SH-SY5Y (cell line): ENCODE measurements around the gene ULK4.

ENCODE experiments used
- GATA2 ChIP-seq: IDR thresholded peaks from 2 replicates; pipeline ENCODE4 v1.6.1; 2011; ENCODE audit warnings: mild to moderate bottlenecking, low read depth, low read length
- GATA3 ChIP-seq: IDR thresholded peaks from 2 replicates; pipeline ENCODE4 v1.6.1; 2011; ENCODE audit warnings: low read depth, mild to moderate bottlenecking, low read length, moderate library complexity

ULK4 gene

DNA sequence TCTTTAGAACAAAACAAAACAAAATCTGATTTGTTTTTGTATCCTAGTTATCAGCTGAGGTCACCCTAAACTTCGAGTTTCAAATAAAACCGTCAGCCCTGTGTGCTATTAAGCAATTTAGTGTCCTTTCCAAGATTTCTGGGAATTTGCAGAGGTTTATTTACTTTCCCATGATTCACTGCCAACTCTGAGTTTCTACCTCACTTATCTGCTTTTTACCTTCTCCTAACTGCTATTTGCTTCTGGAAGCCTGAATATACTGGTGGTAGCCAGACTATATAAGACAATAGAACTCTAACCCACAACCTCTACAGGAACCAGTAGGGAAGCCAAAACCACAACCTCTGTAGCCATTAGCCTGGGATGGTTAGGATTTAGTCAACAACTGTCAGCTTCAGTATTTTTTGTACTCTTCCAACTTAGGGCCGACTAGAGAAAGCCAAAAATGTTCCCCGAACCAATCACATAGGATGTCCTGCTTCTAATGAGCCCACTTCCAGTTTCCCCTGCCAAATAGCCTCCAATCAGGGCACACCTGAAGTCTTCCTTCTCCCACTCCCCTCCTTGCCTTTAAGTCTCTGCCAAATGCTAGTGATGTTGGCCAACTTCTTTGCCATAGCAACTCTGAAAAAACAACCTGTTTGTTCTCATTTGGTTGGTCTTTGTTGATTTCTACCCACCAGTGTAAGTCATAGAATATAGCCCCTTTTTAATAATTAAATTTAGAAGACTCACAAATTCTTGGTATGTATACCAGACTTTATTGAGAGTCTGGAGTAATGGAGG, 273.1 kb downstream of the ULK4 start:
- TF ChIP-seq GATA3 (no peak), GATA2 (no peak)

DNA sequence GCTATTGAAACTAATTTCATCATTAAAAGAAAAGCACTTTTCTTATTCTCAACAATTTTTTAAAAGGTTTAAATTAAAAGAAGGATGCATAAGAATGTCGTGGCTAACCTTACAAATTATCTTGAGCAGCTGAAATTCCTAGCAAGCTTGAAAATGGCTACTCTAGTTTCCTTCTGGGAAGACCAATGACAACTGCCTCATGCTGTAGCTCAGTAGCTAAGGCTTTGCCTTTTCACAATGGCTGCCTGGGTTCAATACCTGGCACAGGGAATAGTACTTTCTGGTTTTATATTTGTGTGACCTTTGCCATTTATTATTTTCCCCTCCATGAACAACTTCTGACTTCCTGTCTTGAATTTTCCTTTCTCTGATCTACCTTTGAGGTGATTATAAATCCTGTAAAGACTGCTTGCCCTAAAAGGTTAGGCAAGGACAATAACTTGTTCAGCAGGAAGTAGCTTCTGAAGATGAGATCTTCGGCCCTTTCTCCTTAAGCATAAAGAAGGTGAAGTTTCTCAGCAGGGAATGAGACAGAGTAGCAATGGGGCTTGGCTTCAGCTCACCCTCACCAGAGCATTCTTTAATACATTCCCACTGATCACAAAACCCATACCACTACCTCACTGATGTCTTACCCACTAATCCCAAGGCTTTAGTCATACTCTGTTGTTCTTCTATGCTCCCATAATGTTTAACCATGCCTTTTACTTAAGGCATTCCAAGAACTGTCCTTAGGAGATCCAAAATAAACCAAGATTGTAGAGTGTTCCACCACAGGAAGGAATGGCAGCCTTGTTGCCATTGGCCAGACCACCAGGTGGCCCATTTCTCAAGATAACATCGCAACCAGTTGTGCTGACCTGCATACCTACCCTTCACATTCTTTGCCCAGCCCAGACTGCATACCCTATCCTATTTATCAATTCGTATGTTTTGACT, 276.8 kb downstream of the ULK4 start:
- TF ChIP-seq GATA2 (no peak), GATA3 (no peak)

DNA sequence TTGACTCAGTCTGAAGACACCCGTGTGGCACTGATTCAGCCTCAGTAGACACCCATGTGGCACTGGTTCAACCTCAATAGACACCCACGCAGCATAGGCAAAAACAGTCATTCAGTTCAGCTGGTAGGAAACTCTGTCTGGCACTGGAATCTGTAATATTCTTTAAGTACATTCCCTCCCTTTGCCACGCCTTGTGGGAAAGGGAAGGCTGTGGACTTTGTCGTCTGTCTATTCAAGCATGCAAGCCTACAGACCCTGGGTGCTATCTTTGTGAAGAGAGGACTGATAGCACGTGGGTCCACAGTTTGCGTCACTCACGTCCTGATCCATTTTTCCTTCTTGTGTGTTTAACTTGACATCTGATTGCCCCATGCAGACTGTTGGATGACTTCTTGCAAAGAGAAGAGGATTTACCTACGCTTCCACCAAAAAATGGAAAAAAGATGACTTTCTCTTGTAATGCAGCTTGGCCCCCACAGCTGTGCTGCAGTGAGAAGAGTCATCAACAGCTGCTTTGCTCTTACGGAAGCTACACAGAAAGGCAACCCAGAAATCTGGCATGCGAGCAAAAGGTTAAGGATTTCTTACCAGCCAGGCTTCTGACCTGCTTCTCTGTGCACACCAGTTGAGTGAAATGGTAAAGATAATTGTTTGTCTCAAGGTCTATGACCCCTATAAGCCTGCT, 278.1 kb downstream of the ULK4 start:
- TF ChIP-seq GATA3 = no peak
- TF ChIP-seq GATA2 = no peak

DNA sequence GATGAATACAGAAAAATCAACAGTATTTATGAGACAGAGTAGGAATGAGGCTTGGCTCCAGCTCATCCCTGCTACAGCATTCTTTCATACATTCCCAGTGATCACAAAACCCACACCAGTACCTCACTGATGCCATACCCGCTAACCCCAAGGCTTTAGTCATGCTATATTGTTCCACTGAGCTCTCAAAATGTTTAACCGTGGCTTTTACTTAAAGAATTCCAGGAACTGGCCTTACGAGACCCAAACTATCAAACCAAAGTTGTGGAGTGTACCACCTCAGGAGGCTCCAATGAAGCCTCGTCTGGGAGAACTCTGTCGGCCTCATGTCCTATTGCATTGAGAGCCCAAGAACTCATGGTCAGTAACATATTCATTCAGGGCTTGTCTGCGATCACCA, 278.9 kb downstream of the ULK4 start:
- TF ChIP-seq GATA2 (no peak), GATA3 (no peak)

DNA sequence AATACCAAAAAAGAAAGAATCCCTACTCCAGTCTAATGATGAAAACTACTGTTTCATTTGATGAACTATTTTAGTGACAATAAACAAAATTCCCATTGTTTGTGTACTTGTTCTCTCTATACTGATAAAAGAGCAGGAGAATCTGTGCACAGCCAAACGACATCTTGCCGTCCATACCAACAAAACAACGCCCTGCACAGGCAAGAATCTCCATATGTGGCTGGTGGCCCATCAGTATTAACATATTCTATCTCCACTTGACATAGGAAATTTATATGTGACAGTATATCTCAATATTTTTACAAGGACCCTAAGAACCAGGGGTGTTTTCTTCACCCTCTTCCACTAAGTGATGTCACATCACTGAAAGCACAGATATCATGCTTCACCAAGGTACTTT, 279.5 kb downstream of the ULK4 start:
- no peak for TF ChIP-seq GATA2
- no peak for TF ChIP-seq GATA3

DNA sequence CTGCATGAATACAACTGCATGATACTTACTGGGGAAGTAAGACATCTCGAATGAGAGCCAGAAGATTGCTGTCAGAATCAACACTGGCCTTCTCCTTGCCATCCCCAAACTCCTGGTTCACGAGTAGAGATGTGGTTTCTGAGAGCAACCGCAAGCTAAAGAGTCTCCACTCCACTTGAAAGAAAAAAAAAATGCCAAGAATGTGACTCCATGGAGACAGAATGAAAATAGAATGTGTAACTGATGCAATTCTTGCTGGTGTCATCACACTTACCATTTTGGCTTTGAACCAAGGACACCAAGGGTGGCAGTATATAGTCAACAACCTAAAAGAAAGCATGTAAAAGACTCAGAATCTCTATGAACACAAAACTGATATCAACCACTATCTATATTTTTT, 280.4 kb downstream of the ULK4 start:
- TF ChIP-seq GATA3 = no peak
- no peak for TF ChIP-seq GATA2

DNA sequence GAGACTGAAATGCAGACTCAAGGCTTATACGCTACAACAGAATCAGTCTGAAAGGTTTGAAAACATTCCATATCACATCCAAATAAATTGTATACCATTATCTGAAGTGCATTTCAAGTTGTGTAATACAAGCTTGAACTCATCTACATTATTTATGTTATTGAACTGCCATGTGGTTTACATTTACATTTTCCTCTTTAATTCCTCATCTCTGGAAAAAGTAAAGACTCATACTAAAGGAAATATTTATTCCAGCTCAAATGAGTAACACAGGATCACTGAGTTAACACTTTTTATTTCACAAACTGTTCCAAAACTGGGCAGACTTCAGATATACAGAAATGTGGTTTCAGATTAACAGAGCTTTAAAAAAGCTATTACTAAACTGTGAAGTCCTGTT, 282.5 kb downstream of the ULK4 start:
- no peak for TF ChIP-seq GATA3
- TF ChIP-seq GATA2 = no peak

DNA sequence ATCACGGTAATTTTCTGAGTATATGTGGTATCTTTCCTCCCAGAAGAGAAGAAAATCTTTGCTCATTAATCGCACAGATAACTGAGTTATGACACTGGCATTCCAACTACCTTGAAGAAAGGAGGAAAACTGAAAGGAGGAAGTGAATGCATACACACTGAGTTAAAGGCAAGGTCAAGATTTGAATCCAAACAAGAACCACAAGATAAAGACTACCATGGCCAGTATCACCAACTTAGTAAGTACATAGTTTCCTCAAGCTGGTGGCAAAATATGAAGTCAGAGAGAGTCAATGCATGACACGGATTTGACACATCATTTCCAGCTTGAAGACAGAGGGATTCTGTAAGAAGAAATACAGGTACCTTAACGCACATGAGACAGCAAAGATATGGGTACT, 287.5 kb downstream of the ULK4 start:
- TF ChIP-seq GATA3 (no peak), GATA2 (no peak)

DNA sequence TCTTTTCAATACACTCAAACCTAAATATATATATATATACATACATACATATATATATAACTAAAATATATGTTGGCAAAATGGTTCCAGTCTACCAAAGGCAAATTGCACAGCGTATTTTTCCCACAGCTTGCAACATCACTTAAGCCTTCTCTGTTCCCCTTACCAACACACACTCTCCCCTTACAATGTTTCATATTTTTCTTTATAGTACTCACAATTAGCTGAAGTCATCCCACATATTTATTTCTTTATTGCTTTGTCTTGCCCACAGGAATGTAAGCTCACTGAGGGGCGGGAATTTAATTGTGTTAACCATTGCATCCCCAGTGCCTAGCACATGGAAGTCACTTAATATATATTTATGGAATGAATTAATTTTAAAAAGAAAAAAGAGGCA, 288.3 kb downstream of the ULK4 start:
- TF ChIP-seq GATA3 = no peak
- no peak for TF ChIP-seq GATA2

DNA sequence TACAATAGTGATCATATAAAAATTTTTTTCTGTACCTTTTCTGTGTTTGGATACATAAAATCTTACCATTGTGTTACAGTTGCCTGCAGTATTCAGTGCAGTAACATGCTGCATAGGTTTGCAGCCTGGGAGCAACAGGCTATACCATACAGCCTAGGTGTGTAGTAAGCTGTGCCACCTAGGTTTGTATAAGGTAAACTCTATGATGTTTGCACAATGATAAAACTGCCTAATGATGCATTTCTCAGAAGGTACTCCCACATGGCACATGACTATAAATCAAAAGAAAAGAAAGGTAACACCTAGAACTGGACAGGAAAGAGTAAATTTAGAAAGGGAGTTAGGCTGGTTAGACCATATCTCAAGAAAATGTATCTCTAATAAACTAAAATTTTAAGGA, 293.5 kb downstream of the ULK4 start:
- TF ChIP-seq GATA3 = no peak
- no peak for TF ChIP-seq GATA2

DNA sequence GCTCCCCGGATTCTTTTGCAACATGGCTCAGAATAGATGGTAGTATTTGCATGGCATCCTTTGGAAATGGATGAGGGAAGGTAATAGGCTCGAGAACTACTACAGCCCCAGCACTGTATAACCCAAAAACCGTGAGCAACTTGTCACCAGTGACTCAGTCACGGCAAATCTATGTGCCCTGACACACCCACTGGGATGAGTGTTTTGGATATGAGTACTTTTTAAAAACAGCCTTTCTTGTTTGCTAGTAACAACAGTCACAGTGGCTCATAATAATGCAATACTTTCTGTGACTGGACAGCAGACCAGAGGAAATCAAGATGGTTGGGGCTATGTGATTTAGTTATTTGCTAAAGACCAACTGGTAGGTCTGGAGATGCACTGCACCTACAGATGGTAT, 299.6 kb downstream of the ULK4 start:
- TF ChIP-seq GATA2 (no peak), GATA3 (no peak)

DNA sequence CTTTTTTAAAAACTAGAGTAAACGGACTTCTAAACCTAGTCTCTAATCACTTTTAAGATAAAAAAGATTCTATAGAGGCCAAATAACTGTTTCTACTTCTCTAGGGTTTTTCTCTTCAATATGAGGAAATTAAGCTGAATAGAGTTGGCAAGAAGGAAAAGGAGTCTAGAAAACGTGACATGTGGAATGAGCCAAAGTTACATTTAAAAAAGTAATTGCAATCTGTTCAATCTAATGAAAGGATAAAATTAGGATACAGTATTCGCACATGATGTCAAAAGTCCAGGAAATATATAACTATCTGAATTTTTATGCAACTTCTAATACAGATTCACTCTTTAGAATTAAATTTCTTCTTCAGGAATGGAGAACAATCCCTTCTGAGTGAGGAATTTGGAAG, 300.1 kb downstream of the ULK4 start:
- TF ChIP-seq GATA3 = no peak
- no peak for TF ChIP-seq GATA2

DNA sequence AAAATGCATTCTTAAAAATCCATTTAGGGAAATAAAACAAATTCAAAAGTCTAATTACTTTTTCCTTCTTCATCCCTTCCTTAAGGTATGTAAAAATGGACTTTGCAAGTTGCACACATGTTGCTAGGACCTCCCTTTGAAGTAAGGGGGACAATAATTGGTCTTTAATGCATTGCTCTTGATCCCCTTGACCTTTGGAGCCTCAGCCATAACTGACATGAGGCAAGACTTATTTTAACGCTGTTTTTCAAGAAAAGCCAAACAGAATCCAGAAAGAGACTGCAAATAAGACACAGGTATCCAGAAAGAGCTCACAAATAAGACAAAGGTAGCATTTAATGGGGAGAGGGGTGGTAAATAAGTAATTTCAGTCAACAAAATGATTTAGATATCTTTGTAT, 301.4 kb downstream of the ULK4 start:
- no peak for TF ChIP-seq GATA3

DNA sequence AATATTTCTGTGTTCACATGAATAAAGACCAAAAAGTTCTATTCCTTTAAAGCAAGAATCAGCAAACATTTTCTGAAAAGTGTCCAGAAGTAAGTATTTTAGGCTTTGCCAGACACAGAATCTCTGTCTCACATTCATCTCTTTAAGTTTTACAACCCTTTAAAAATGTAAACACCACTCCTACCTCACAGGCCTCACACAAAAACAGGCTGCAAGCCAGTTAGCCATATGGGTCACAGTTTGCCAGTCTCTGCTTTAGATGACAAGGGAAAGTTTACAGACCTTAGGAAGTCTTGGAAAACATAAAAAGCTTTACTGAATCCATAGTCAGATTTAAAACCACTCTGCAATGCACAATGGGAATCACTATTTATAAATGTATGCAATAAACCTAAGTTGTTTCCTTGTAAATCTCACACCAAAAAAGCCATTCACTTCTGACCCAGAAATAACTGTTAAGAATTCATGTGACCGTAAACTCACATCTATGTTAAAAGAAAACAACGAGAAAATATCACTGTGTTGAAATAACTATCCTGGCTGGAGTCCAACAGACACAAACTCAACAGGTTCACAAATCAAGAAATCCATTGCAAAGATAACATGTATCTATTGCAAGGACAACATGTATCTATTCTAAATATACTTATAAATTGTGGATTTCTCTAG, 308.2 kb downstream of the ULK4 start:
- TF ChIP-seq GATA3 (no peak), GATA2 (no peak)
